OCI-LY7 (cell line): ENCODE data around the gene GMDS. TPM values are rescaled to one million over a fixed set of nuclear protein-coding genes. Genes with fewer than 3 reads are reported as not detected.
A peak's percentile ranks its signal among the peaks of the same experiment; 100 is the strongest.

Source experiments
- BruUV-seq: library from RNA; stranded (reverse); fragments of 400-500 nt; replicated peaks from 2 replicates; lab custom pipeline; 2021; lab: Mats Ljungman, UMichigan
- CTCF ChIA-PET: fragments of 300-600 bp; sonication (Branson Sonifier 250); formaldehyde crosslinking; loops from one replicate; lab custom pipeline; 2022; ENCODE audit warnings: antibody characterized with exemption; ENCODE audit not compliant: unreplicated experiment; lab: Charles Lee
- POLR2A ChIA-PET: fragments of 300-600 bp; sonication (Branson Sonifier 250); formaldehyde crosslinking; loops from one replicate; lab custom pipeline; 2022; ENCODE audit warnings: antibody characterized with exemption; lab: Charles Lee
- DNase-seq: peaks from one replicate; pipeline ENCODE4 v3.0.0-alpha.2; 2015; ENCODE audit warnings: low spot score
- H2AFZ ChIP-seq: fragments of 200-600 bp; sonication (generic), shearing (Covaris generic); 2 replicates; pipeline ENCODE4 v1.6.1; 2014; ENCODE audit warnings: mild to moderate bottlenecking, antibody characterized with exemption, low read length, moderate library complexity
- H3K27ac ChIP-seq: fragments of 200-600 bp; sonication (generic); 2 replicates; pipeline ENCODE4 v1.5.1; 2014; ENCODE audit warnings: mixed run types, low read depth, mild to moderate bottlenecking, moderate library complexity, low read length, inconsistent platforms; ENCODE audit not compliant: poor library complexity, severe bottlenecking
- H3K36me3 ChIP-seq: fragments of 200-600 bp; sonication (generic); 2 replicates; pipeline ENCODE4 v1.6.1; 2014; ENCODE audit warnings: mild to moderate bottlenecking, antibody characterized with exemption, low read length, moderate library complexity, mixed read lengths; ENCODE audit not compliant: insufficient read depth
- H3K4me1 ChIP-seq: fragments of 200-600 bp; sonication (generic); 2 replicates; pipeline ENCODE4 v1.5.1; 2014; ENCODE audit warnings: mild to moderate bottlenecking, low read length; ENCODE audit not compliant: insufficient read depth, poor library complexity, severe bottlenecking
- H3K4me2 ChIP-seq: fragments of 200-600 bp; sonication (generic); 2 replicates; pipeline ENCODE4 v1.6.1; 2014; ENCODE audit warnings: mild to moderate bottlenecking, low read length
- H3K4me3 ChIP-seq: fragments of 200-600 bp; sonication (generic); 2 replicates; pipeline ENCODE4 v1.5.1; 2014; ENCODE audit warnings: mild to moderate bottlenecking, low read depth, low read length; ENCODE audit not compliant: poor library complexity, severe bottlenecking
- H3K79me2 ChIP-seq: fragments of 200-600 bp; sonication (generic); 2 replicates; pipeline ENCODE4 v1.6.1; 2016; ENCODE audit warnings: low read depth, mild to moderate bottlenecking, low read length, moderate library complexity, mixed read lengths; ENCODE audit not compliant: insufficient read depth
- H3K9me2 ChIP-seq: fragments of 200-600 bp; sonication (generic); 2 replicates; pipeline ENCODE4 v1.6.1; 2016; ENCODE audit warnings: mild to moderate bottlenecking, low read length, mixed read lengths; ENCODE audit not compliant: insufficient read depth
- H3K9me3 ChIP-seq: fragments of 200-600 bp; sonication (generic); 2 replicates; pipeline ENCODE4 v1.6.1; 2014; ENCODE audit warnings: mild to moderate bottlenecking, mixed run types, low read length, mixed read lengths
- H4K20me1 ChIP-seq: fragments of 200-600 bp; sonication (generic); 2 replicates; pipeline ENCODE4 v1.6.1; 2014; ENCODE audit warnings: mild to moderate bottlenecking, antibody characterized with exemption, low read length, moderate library complexity, mixed read lengths; ENCODE audit not compliant: insufficient read depth
- EZH2phosphoT487 ChIP-seq: fragments of 200-600 bp; sonication (generic); IDR thresholded peaks from 2 replicates; pipeline ENCODE4 v1.6.1; 2018; ENCODE audit warnings: low read depth, borderline replicate concordance, mild to moderate bottlenecking, mixed run types, antibody characterized with exemption, low read length, moderate library complexity, mixed read lengths
- intact Hi-C: fragments of 100-400 bp; cut with micrococcal nuclease; formaldehyde crosslinking; loops from one replicate; pipeline ENCODE4 v1.10.0; 2022; ENCODE audit not compliant: unreplicated experiment
- total RNA-seq, 2 experiments: library from RNA; depleted of rRNA in 1 of 2; stranded (reverse); fragments of >200 nt in 1 of 2; shearing (Covaris generic) in 1 of 2; gene quantifications; 2 replicates each; pipeline ENCODE4 v1.2.3, GENCODE V29; 2014 to 2022
- TF ChIP-seq, protein P1 (sequence below): fragments of 200-600 bp; sonication (generic); conservative IDR thresholded peaks from 2 replicates; pipeline ENCODE4 v1.5.1; 2014; ENCODE audit warnings: mild to moderate bottlenecking, antibody characterized with exemption, low read length, moderate library complexity, mixed read lengths

GMDS gene
- total RNA-seq, 2 experiments from 2014 or later: 9.9 to 26.8 TPM

DNA sequence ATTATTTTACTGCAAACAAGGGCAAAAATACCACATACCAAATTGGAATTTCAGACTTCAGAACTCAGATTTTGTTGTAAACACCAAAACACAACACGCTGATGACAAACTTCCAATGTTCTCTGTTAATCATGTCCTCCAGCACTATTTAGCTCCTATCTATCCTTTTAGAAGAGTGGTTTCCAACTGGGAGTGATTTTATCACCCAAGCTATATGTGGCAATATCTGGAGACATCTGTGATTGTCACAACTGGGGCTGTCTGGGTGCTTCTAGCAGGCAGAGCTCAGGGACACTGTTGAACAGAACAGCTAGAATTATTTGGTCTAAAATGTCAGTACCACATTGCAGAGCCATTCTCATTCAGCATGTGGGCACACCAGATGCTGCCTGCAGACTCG lies 391.1 kb downstream of the GMDS start:
- Histone ChIP-seq H4K20me1 (no peaks in the 10 kb centered on the region), H3K9me3 (no peaks in the 10 kb centered on the region), H3K4me3 (no peak overlapping the region), H3K4me2 (no peak overlapping the region), H2AFZ (no peak overlapping the region), H3K36me3 (no peaks in the 10 kb centered on the region), H3K79me2 (no peaks in the 10 kb centered on the region), H3K4me1 (peaks cover 16% of the 10 kb centered on the region), H3K27ac (no peak overlapping the region), H3K9me2 (no peaks in the 10 kb centered on the region)
- no peak for DNase-seq
- TF ChIP-seq EZH2phosphoT487: no peak
- TF ChIP-seq, protein P1, sequence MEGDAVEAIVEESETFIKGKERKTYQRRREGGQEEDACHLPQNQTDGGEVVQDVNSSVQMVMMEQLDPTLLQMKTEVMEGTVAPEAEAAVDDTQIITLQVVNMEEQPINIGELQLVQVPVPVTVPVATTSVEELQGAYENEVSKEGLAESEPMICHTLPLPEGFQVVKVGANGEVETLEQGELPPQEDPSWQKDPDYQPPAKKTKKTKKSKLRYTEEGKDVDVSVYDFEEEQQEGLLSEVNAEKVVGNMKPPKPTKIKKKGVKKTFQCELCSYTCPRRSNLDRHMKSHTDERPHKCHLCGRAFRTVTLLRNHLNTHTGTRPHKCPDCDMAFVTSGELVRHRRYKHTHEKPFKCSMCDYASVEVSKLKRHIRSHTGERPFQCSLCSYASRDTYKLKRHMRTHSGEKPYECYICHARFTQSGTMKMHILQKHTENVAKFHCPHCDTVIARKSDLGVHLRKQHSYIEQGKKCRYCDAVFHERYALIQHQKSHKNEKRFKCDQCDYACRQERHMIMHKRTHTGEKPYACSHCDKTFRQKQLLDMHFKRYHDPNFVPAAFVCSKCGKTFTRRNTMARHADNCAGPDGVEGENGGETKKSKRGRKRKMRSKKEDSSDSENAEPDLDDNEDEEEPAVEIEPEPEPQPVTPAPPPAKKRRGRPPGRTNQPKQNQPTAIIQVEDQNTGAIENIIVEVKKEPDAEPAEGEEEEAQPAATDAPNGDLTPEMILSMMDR: no peak
- BruUV-seq: no TSS peak
- CTCF ChIA-PET: no interaction called here
- POLR2A ChIA-PET: interaction anchor here (1.2 kb wide), 1 partner anchor 41 kb away, joined by 3 read pairs; no protein-coding TSS in a partner anchor
- intact Hi-C loops: no loop called here

DNA sequence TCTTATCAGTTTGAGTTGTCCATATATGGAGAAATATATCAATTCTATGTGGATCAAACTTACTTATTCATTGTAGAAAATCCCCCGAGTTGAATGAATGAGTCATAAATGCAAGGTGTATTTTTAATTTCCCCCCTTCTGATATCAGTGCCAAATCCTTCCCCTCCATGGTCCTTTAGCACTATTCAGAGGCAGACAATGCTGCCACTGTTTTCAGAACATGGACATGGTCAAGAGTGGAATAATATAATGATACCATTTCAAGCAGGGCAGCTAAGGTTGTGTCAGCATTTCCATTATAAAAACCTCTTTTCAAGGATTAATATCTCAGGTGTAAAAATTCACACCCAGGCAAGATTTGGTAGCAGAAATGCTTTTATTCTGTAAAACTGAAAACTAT lies 391.6 kb downstream of the GMDS start:
- H3K9me3 ChIP-seq: no peaks in the 10 kb centered on the region
- no peak overlapping the region for H3K4me2 ChIP-seq
- TF ChIP-seq, protein P1: no peak
- no peak for TF ChIP-seq EZH2phosphoT487
- no peak overlapping the region for H3K4me3 ChIP-seq
- peaks cover 16% of the 10 kb centered on the region for H3K4me1 ChIP-seq
- no peaks in the 10 kb centered on the region for H3K36me3 ChIP-seq
- intact Hi-C loops: no loop called here
- H4K20me1 ChIP-seq: no peaks in the 10 kb centered on the region
- POLR2A ChIA-PET: no interaction called here
- no peak overlapping the region for H2AFZ ChIP-seq
- CTCF ChIA-PET: no interaction called here
- BruUV-seq: no TSS peak
- H3K9me2 ChIP-seq: no peaks in the 10 kb centered on the region
- no peak for DNase-seq
- no peaks in the 10 kb centered on the region for H3K79me2 ChIP-seq
- H3K27ac ChIP-seq: no peak overlapping the region

DNA sequence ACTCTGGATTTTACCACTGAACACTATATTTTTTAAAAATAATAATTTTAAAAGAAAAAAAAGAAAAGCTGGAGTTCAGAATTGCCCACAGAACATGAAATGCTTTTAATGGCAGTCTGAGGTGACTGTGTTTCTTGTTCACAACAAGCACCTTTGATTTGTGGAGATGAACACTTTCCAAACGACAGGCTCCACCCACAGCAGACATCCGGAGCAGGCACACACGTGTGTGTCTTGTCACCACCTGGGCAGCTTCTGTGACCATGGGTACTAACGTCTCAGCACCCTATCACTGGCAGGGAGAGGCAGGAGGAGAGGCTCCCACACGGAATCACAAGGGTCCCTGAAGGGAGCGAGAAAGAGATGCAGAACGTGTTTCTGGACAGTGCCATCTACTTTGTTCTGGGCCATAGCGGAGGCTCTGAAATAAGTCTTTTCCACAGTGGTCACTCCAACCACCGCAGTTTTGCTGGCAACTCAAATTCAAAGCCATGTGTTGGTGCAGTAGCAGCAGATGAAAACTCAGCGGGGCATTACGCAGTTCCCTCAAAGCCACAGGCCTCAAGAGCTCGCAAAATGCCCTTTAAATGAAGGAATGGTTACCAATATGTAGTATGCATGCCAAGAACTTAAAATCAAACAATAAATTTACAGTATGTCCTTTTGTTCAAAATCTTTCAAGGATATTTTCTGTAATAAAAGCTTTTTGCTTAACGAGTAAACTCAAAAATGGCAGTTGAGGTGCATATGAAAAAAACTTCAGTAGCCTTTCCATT lies 393.5 kb downstream of the GMDS start:
- Histone ChIP-seq H3K4me3 (no peak overlapping the region), H3K36me3 (no peaks in the 10 kb centered on the region), H2AFZ (no peak overlapping the region), H3K79me2 (no peaks in the 10 kb centered on the region), H3K4me1 (peaks cover 15% of the 10 kb centered on the region), H3K9me2 (no peaks in the 10 kb centered on the region), H3K27ac (no peak overlapping the region), H3K4me2 (peak overlapping the region; percentile 34; the same call in 1 of the 2 replicates), H3K9me3 (no peaks in the 10 kb centered on the region), H4K20me1 (no peaks in the 10 kb centered on the region)
- POLR2A ChIA-PET: no interaction called here
- TF ChIP-seq EZH2phosphoT487: no peak
- TF ChIP-seq, protein P1: no peak
- CTCF ChIA-PET: no interaction called here
- peak; percentile 34 for DNase-seq
- intact Hi-C loops: no loop called here
- no TSS peak for BruUV-seq
